Measurements from ENCODE around the gene CYP1A1. TPM values are rescaled to one million over a fixed set of nuclear protein-coding genes. Genes with fewer than 3 reads are reported as not detected.
A peak's percentile ranks its signal among the peaks of the same experiment; 100 is the strongest.

The CYP1A1 gene
- total and polyA plus RNA-seq, 8 donors, result 0.20 to 0.58 (median 0.40) TPM; not detected in 4

DNA sequence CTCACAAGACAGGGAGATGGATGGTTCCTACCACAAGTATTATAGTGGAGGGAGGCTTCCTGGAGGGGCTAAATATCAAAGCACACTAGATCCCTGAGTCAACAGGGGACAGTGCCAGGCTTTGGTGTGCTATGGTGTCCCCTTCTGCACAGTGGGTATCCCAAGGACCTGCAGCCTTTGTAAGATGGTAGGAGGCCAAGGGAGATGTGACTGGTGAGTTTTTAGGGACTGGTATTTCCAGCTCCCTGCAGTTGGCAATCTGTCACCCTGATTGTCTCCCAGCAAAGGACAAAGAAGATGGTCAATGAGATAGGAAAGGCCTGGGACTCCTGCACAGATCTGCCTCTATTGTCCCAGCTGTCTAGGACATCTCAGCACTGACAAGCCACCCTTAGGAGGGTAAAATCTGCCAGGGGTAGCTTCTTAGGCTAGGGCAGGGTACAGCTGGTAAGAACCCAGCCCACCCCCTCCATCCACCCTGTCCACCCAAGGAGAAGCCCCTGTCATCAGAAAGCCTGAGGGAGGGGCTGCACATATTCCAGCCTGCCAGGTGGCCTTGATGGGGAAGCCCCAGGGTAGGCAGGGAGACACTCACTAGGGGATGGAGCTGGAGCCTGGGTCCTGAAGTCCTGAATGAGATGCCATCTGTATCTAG lies 631 bp downstream of the CYP1A1 start:
- H3K36me3 ChIP-seq, result no peaks in the 10 kb centered on the region
- DNase-seq, result no peak
- H3K27me3 ChIP-seq, result peaks cover 0 to 50% (median 9%) of the 10 kb centered on the region in 3 donors
- no peaks in the 10 kb centered on the region for H3K9me3 ChIP-seq
- peak overlapping the region in 1 of 4 donors; percentile 74 for H3K4me3 ChIP-seq
- intact Hi-C loops (cut with DNase I; ENCODE audit: low total_unique reads), result no loop called here
- H3K27ac ChIP-seq, result no peak overlapping the region
- TF ChIP-seq, protein P1, sequence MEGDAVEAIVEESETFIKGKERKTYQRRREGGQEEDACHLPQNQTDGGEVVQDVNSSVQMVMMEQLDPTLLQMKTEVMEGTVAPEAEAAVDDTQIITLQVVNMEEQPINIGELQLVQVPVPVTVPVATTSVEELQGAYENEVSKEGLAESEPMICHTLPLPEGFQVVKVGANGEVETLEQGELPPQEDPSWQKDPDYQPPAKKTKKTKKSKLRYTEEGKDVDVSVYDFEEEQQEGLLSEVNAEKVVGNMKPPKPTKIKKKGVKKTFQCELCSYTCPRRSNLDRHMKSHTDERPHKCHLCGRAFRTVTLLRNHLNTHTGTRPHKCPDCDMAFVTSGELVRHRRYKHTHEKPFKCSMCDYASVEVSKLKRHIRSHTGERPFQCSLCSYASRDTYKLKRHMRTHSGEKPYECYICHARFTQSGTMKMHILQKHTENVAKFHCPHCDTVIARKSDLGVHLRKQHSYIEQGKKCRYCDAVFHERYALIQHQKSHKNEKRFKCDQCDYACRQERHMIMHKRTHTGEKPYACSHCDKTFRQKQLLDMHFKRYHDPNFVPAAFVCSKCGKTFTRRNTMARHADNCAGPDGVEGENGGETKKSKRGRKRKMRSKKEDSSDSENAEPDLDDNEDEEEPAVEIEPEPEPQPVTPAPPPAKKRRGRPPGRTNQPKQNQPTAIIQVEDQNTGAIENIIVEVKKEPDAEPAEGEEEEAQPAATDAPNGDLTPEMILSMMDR (IDR thresholded peaks at IDR 0.05), result no peak
- H3K4me1 ChIP-seq, result peaks cover 10 to 21% (median 18%) of the 10 kb centered on the region in 4 donors

DNA sequence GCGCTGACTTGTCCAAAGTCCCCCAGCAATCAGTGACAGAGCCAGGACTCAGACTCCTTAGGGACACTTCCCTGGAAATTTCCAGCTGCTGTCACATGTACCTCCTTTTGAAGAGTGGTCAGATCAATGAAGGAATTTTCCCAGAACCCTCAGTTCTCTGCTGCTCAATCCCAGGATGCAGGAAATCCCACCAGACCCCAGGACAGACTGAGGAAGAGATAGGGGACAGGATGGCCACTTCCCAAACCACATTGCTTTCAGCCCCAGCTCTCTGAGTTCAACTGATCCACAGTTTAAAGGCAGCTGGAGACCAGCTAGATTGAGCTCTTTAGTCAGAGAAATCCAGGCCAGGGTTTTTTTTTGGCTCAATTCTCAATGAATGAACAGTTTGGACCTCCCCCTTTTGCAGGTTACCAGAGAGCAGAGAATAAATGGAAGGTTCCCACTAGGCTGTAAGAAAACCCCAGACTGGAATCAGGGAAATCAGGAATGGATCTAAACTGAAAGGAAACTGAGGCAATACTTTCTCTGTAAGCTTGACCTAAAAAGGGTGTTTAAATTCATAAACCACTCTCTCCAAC lies 1.5 kb downstream of the CYP1A1 start:
- TF ChIP-seq POLR2AphosphoS5 (IDR thresholded peaks at IDR 0.05) (no peak), POLR2A (IDR thresholded peaks at IDR 0.05) (no peak), EP300 (IDR thresholded peaks at IDR 0.05) (no peak)
- TF ChIP-seq, protein P1 (IDR thresholded peaks at IDR 0.05), result no peak
- Histone ChIP-seq H3K4me3 (peak overlapping the region in 1 of 4 donors; percentile 74), H3K36me3 (no peaks in the 10 kb centered on the region), H3K4me1 (peaks cover 10 to 21% (median 18%) of the 10 kb centered on the region in 4 donors), H3K27me3 (peaks cover 0 to 42% (median 9%) of the 10 kb centered on the region in 3 donors), H3K27ac (no peak overlapping the region), H3K9me3 (no peaks in the 10 kb centered on the region)
- intact Hi-C loops (cut with DNase I; ENCODE audit: low total_unique reads), result no loop called here
- 71 to 86% (median 78%) methylated on average over 1 of the region's 1 CpG for WGBS, 5 donors
- DNase-seq, result peak in 1 of 2 donors; percentile 74

DNA sequence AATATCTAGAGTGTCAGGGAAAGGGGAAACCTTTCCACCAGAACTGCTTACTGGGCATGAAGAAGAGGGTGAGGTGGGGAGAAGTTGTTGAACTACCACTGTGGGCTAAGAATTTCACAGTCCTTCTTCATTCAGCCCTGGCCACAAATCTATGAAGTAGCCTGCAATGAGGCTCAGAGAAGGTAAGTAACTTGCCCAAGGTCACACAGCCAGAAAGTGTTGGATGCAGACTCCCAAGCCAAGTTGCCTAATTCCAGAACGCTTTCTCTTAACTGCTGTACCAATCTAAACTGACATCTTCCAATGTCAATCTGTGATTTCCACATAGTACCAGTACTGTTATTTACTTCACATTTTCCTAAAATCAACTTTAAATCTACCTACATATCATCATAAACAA lies 2.1 kb downstream of the CYP1A1 start:
- Histone ChIP-seq H3K36me3 (no peaks in the 10 kb centered on the region), H3K9me3 (no peaks in the 10 kb centered on the region), H3K27ac (no peak overlapping the region), H3K4me3 (no peak overlapping the region), H3K27me3 (peaks cover 0 to 36% (median 9%) of the 10 kb centered on the region in 3 donors), H3K4me1 (peaks cover 10 to 21% (median 18%) of the 10 kb centered on the region in 4 donors)
- WGBS, 5 donors, result 52 to 88% (median 68%) methylated on average over 1 of the region's 1 CpG
- intact Hi-C loops (cut with DNase I; ENCODE audit: low total_unique reads), result no loop called here
- no peak for TF ChIP-seq POLR2AphosphoS5 (IDR thresholded peaks at IDR 0.05)
- TF ChIP-seq, protein P1 (IDR thresholded peaks at IDR 0.05), result no peak
- no peak for TF ChIP-seq EP300 (IDR thresholded peaks at IDR 0.05)
- TF ChIP-seq POLR2A (IDR thresholded peaks at IDR 0.05), result no peak
- DNase-seq, result no peak

DNA sequence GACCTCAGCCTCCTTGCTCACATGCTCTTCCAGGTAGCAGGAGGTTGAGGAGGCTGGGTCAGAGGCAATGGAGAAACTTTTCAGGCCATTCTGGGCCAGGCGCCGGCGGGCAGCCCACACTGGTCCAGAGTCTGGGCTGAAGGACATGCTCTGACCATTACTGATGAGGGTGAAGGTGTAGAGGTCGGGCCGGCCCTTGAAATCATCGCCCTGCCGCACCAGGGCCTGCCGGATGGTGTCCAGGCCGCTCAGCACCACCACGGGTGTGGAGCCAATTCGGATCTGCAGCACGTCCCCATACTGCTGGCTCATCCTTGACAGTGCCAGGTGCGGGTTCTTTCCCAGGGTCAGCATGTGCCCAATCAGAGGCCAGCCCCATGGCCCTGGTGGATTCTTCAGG lies 2.7 kb downstream of the CYP1A1 start:
- 88 to 92% (median 90%) methylated on average over 10 to 13 of the region's 13 CpGs for WGBS, 5 donors

More for the DNA sequence above, 2.7 kb downstream of the CYP1A1 start:
- peaks cover 0 to 30% (median 9%) of the 10 kb centered on the region in 3 donors for H3K27me3 ChIP-seq
- DNase-seq, result no peak
- H3K4me1 ChIP-seq, result peaks cover 10 to 21% (median 18%) of the 10 kb centered on the region in 4 donors
- H3K27ac ChIP-seq, result no peak overlapping the region
- no peaks in the 10 kb centered on the region for H3K9me3 ChIP-seq
- TF ChIP-seq, protein P1 (IDR thresholded peaks at IDR 0.05), result no peak
- no peak for TF ChIP-seq EP300 (IDR thresholded peaks at IDR 0.05)
- no peak for TF ChIP-seq POLR2A (IDR thresholded peaks at IDR 0.05)
- no peaks in the 10 kb centered on the region for H3K36me3 ChIP-seq
- intact Hi-C loops (cut with DNase I; ENCODE audit: low total_unique reads), result no loop called here
- H3K4me3 ChIP-seq, result no peak overlapping the region

Data from stomach (tissue), 9 donors.